H9 (cell line): ENCODE results near the gene NCKAP5. TPM values are rescaled to one million over a fixed set of nuclear protein-coding genes. Genes with fewer than 3 reads are reported as not detected.

Source experiments
- DNase-seq: peaks from one replicate; pipeline ENCODE4 v3.0.0-alpha.2; 2017
- H2AFZ ChIP-seq: one replicate; pipeline ENCODE4 v1.6.1; 2013; ENCODE audit warnings: mild to moderate bottlenecking, low read length, control low read depth, moderate library complexity
- H2AK5ac ChIP-seq: 2 replicates; pipeline ENCODE4 v1.6.1; 2013; ENCODE audit warnings: low read length, control low read depth, mixed read lengths; ENCODE audit not compliant: insufficient read length
- H2BK120ac ChIP-seq: one replicate; pipeline ENCODE4 v1.6.1; 2013; ENCODE audit warnings: low read depth, mild to moderate bottlenecking, low read length, control low read depth, inconsistent platforms; ENCODE audit not compliant: poor library complexity, severe bottlenecking
- H2BK12ac ChIP-seq: 2 replicates; pipeline ENCODE4 v1.6.1; 2013; ENCODE audit warnings: low read length, control low read depth, mixed read lengths, low read depth; ENCODE audit not compliant: insufficient read length
- H2BK15ac ChIP-seq: 2 replicates; pipeline ENCODE4 v1.6.1; 2013; ENCODE audit warnings: low read depth, low read length, control low read depth
- H2BK20ac ChIP-seq: one replicate; pipeline ENCODE4 v1.6.1; 2013; ENCODE audit warnings: low read depth, mild to moderate bottlenecking, low read length, control low read depth, inconsistent platforms; ENCODE audit not compliant: poor library complexity, severe bottlenecking
- H2BK5ac ChIP-seq: 2 replicates; pipeline ENCODE4 v1.6.1; 2013; ENCODE audit warnings: low read length, control low read depth, mixed read lengths; ENCODE audit not compliant: insufficient read length
- H3K14ac ChIP-seq: 2 replicates; pipeline ENCODE4 v1.6.1; 2013; ENCODE audit warnings: low read length, control low read depth; ENCODE audit not compliant: insufficient read depth
- H3K18ac ChIP-seq: 2 replicates; pipeline ENCODE4 v1.6.1; 2013; ENCODE audit warnings: low read depth, mild to moderate bottlenecking, mixed read lengths, low read length, control low read depth; ENCODE audit not compliant: insufficient read length
- H3K23ac ChIP-seq: 2 replicates; pipeline ENCODE4 v1.6.1; 2013; ENCODE audit warnings: low read length, control low read depth, mixed read lengths, low read depth; ENCODE audit not compliant: insufficient read length
- H3K23me2 ChIP-seq: 2 replicates; pipeline ENCODE4 v1.6.1; 2013; ENCODE audit warnings: low read depth, mild to moderate bottlenecking, mixed read lengths, low read length, control low read depth; ENCODE audit not compliant: insufficient read length, poor library complexity, severe bottlenecking
- H3K27ac ChIP-seq: 2 replicates; pipeline ENCODE4 v1.5.1; 2013; ENCODE audit warnings: low read length, control low read depth, mixed read lengths, low read depth; ENCODE audit not compliant: insufficient read length
- H3K27me3 ChIP-seq: 2 replicates; pipeline ENCODE4 v1.6.1; 2013; ENCODE audit warnings: low read length, control low read depth, inconsistent platforms; ENCODE audit not compliant: insufficient read depth
- H3K4ac ChIP-seq: 2 replicates; pipeline ENCODE4 v1.6.1; 2013; ENCODE audit warnings: low read depth, mild to moderate bottlenecking, control low read depth, inconsistent platforms, low read length, moderate library complexity
- H3K4me1 ChIP-seq: 2 replicates; pipeline ENCODE4 v1.6.1; 2013; ENCODE audit warnings: low read length, control low read depth, inconsistent platforms; ENCODE audit not compliant: insufficient read depth
- H3K4me2 ChIP-seq: 2 replicates; pipeline ENCODE4 v1.6.1; 2013; ENCODE audit warnings: low read length, control low read depth, mixed read lengths; ENCODE audit not compliant: insufficient read length, insufficient read depth
- H3K56ac ChIP-seq: 2 replicates; pipeline ENCODE4 v1.6.1; 2013; ENCODE audit warnings: low read depth, mild to moderate bottlenecking, mixed read lengths, low read length, control low read depth; ENCODE audit not compliant: insufficient read length
- H3K79me1 ChIP-seq: 2 replicates; pipeline ENCODE4 v1.6.1; 2013; ENCODE audit warnings: low read depth, mild to moderate bottlenecking, moderate library complexity, low read length, control low read depth, inconsistent platforms; ENCODE audit not compliant: insufficient read depth, poor library complexity, severe bottlenecking
- H3K79me2 ChIP-seq: 2 replicates; pipeline ENCODE4 v1.6.1; 2013; ENCODE audit warnings: low read length, control low read depth, inconsistent platforms; ENCODE audit not compliant: insufficient read depth
- H3K9ac ChIP-seq: 2 replicates; pipeline ENCODE4 v1.6.1; 2013; ENCODE audit warnings: low read length, control low read depth, mixed read lengths; ENCODE audit not compliant: insufficient read length; ENCODE audit errors: extremely low read depth
- H3K9me3 ChIP-seq: one replicate; pipeline ENCODE4 v1.6.1; 2013; ENCODE audit warnings: low read depth, low read length, inconsistent platforms; ENCODE audit not compliant: control insufficient read depth
- H3T11ph ChIP-seq: one replicate; pipeline ENCODE4 v1.6.1; 2013; ENCODE audit warnings: mild to moderate bottlenecking, low read length, control low read depth, inconsistent platforms
- H4K20me1 ChIP-seq: one replicate; pipeline ENCODE4 v1.6.1; 2013; ENCODE audit not compliant: control insufficient read depth, insufficient read length, insufficient read depth
- H4K5ac ChIP-seq: 2 replicates; pipeline ENCODE4 v1.6.1; 2013; ENCODE audit warnings: low read depth, mild to moderate bottlenecking, mixed read lengths, low read length, control low read depth; ENCODE audit not compliant: insufficient read length
- H4K8ac ChIP-seq: replicated peaks from 2 replicates; pipeline ENCODE4 v1.6.1; 2013; ENCODE audit warnings: low read length, control low read depth, mixed read lengths, low read depth; ENCODE audit not compliant: insufficient read length
- H4K91ac ChIP-seq: 2 replicates; pipeline ENCODE4 v1.6.1; 2013; ENCODE audit warnings: low read depth, mild to moderate bottlenecking, moderate library complexity, mixed read lengths, low read length, control low read depth; ENCODE audit not compliant: insufficient read length
- H3K27ac Mint-ChIP-seq, 3 experiments: 2 replicates in 2 of 3; 3 replicates in 1 of 3; pipeline ENCODE4 v1.8.0; 2020 to 2021; ENCODE audit warnings: mixed read lengths in 3 of 3, mild to moderate bottlenecking in 1 of 3, moderate library complexity in 1 of 3
- H3K27me3 Mint-ChIP-seq: 2 replicates; pipeline ENCODE4 v1.8.0; 2021; ENCODE audit warnings: low read depth, mild to moderate bottlenecking, moderate library complexity, mixed read lengths
- H3K36me3 Mint-ChIP-seq, 3 experiments: 2 replicates in 2 of 3; 3 replicates in 1 of 3; pipeline ENCODE4 v1.8.0; 2020 to 2021; ENCODE audit warnings: low read depth in 3 of 3, mixed read lengths in 3 of 3; ENCODE audit not compliant: insufficient read depth in 1 of 3
- H3K4me1 Mint-ChIP-seq, 2 experiments: 2 replicates each; pipeline ENCODE4 v1.8.0; 2020; ENCODE audit warnings: mixed read lengths in 2 of 2
- H3K4me3 Mint-ChIP-seq, 2 experiments: 2 replicates in 1 of 2; 3 replicates in 1 of 2; pipeline ENCODE4 v1.8.0; 2020 to 2021; ENCODE audit warnings: mild to moderate bottlenecking in 2 of 2, mixed read lengths in 2 of 2, moderate library complexity in 1 of 2
- H3K9me3 Mint-ChIP-seq, 2 experiments: 2 replicates in 1 of 2; 3 replicates in 1 of 2; pipeline ENCODE4 v1.8.0; 2020; ENCODE audit warnings: mild to moderate bottlenecking in 2 of 2, mixed read lengths in 2 of 2, moderate library complexity in 1 of 2
- WGBS: extraction: QIAGEN DNeasy Blood & Tissue Kit; methylation state at CpG from one replicate; pipeline ENCODE4 v1.1.7; 2013; ENCODE audit warnings: missing lambda C conversion rate, low lambda C conversion rate, mixed read lengths; ENCODE audit not compliant: insufficient read length; ENCODE audit errors: extremely low coverage; 5-methylcytosine and 5-hydroxymethylcytosine counted together
- total RNA-seq: library from RNA; stranded (reverse); gene quantifications from 2 replicates; pipeline ENCODE4 v1.2.1, GENCODE V29; 2021
- TF ChIP-seq, protein P1 (sequence below): fragments of 200-600 bp; sonication (generic); conservative IDR thresholded peaks from 3 replicates; pipeline ENCODE4 v1.8.0; 2021; ENCODE audit warnings: antibody characterized with exemption, mild to moderate bottlenecking

Gene NCKAP5
- total RNA-seq, 1 experiment from 2014 or later = 0.26 TPM

GRCh38 chr2:133374781-133375180 is 193.5 kb downstream of the NCKAP5 start:
- Histone ChIP-seq H3K23me2 (no peaks in the 10 kb centered on the region), H3K27ac (no peak overlapping the region), H3K4ac (no peak overlapping the region), H2AFZ (no peak overlapping the region), H4K8ac (no peak overlapping the region), H3K14ac (no peak overlapping the region), H2BK15ac (no peak overlapping the region), H2BK5ac (no peak overlapping the region), H4K5ac (no peak overlapping the region), H3K9me3 (no peaks in the 10 kb centered on the region), H2BK120ac (no peak overlapping the region), H3K79me1 (no peaks in the 10 kb centered on the region), H3K56ac (no peak overlapping the region), H3K4me1 (peaks cover 4% of the 10 kb centered on the region; the same call in 1 of the 2 replicates), H2BK20ac (no peak overlapping the region), H2BK12ac (no peak overlapping the region), H3K9ac (no peak overlapping the region), H4K91ac (no peak overlapping the region), H3T11ph (no peak overlapping the region), H3K79me2 (no peaks in the 10 kb centered on the region), H3K18ac (no peak overlapping the region), H3K23ac (no peak overlapping the region), H3K27me3 (no peaks in the 10 kb centered on the region), H3K4me2 (no peak overlapping the region), H4K20me1 (no peaks in the 10 kb centered on the region), H2AK5ac (no peak overlapping the region)
- TF ChIP-seq, protein P1, sequence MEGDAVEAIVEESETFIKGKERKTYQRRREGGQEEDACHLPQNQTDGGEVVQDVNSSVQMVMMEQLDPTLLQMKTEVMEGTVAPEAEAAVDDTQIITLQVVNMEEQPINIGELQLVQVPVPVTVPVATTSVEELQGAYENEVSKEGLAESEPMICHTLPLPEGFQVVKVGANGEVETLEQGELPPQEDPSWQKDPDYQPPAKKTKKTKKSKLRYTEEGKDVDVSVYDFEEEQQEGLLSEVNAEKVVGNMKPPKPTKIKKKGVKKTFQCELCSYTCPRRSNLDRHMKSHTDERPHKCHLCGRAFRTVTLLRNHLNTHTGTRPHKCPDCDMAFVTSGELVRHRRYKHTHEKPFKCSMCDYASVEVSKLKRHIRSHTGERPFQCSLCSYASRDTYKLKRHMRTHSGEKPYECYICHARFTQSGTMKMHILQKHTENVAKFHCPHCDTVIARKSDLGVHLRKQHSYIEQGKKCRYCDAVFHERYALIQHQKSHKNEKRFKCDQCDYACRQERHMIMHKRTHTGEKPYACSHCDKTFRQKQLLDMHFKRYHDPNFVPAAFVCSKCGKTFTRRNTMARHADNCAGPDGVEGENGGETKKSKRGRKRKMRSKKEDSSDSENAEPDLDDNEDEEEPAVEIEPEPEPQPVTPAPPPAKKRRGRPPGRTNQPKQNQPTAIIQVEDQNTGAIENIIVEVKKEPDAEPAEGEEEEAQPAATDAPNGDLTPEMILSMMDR = no peak
- WGBS = no CpG with 5 or more reads among the region's 5 CpGs
- Mint-ChIP-seq H3K27me3 (no peaks in the 10 kb centered on the region), H3K4me3 (no peak overlapping the region), H3K4me1 (peaks cover 12 to 16% of the 10 kb centered on the region in 2 experiments), H3K9me3 (no peaks in the 10 kb centered on the region; a peak in 3 of 5 replicates), H3K36me3 (no peaks in the 10 kb centered on the region), H3K27ac (no peak overlapping the region)
- DNase-seq = no peak
